Common myeloid progenitor, CD34-positive (primary cell): ENCODE measurements around the gene TCF15.

Experiments
- CTCF ChIA-PET: fragments of 350-600 bp; sonication (Branson Sonifier 250); formaldehyde crosslinking; loops from one replicate; lab custom pipeline; 2021; ENCODE audit warnings: antibody characterized with exemption; lab: Charles Lee
- POLR2A ChIA-PET: fragments of 350-600 bp; sonication (Branson Sonifier 250); formaldehyde crosslinking; loops from one replicate; lab custom pipeline; 2021; ENCODE audit warnings: antibody characterized with exemption; lab: Charles Lee
- DNase-seq, 3 donors: peaks; one replicate each; pipeline versions ENCODE4 v3.0.0 to v3.0.0-alpha.2; 2013
- H3K27ac ChIP-seq, 2 experiments: 1 replicate in 1 of 2; 2 replicates in 1 of 2; pipeline ENCODE4 v1.7.0; 2013; ENCODE audit warnings: inconsistent platforms in 2 of 2, low read length in 2 of 2, mild to moderate bottlenecking in 2 of 2, low read depth in 1 of 2, moderate library complexity in 1 of 2; ENCODE audit not compliant: severe bottlenecking in 2 of 2, insufficient read depth in 1 of 2, poor library complexity in 1 of 2
- H3K27me3 ChIP-seq, 5 experiments: replicated peaks in 2 of 5; 1 replicate in 3 of 5; 2 replicates in 2 of 5; pipeline versions ENCODE4 v1.6.1 to v1.7.0; 2013; ENCODE audit warnings: low read length in 4 of 5, mild to moderate bottlenecking in 2 of 5, moderate library complexity in 2 of 5, inconsistent platforms in 1 of 5; ENCODE audit not compliant: insufficient read depth in 5 of 5, control insufficient read depth in 4 of 5
- H3K36me3 ChIP-seq, 4 experiments: 1 replicate in 2 of 4; 2 replicates in 2 of 4; pipeline versions ENCODE4 v1.6.1 to v1.7.0; 2013; ENCODE audit warnings: low read length in 3 of 4, control low read depth in 1 of 4, mild to moderate bottlenecking in 1 of 4; ENCODE audit not compliant: control insufficient read depth in 4 of 4, insufficient read depth in 4 of 4
- H3K4me1 ChIP-seq, 4 experiments: 1 replicate in 3 of 4; 2 replicates in 1 of 4; pipeline versions ENCODE4 v1.6.1 to v1.7.1; 2013; ENCODE audit warnings: low read length in 3 of 4, mild to moderate bottlenecking in 3 of 4, control low read depth in 1 of 4, inconsistent platforms in 1 of 4, moderate library complexity in 1 of 4; ENCODE audit not compliant: control insufficient read depth in 4 of 4, insufficient read depth in 4 of 4; ENCODE audit errors: control extremely low read depth in 1 of 4
- H3K4me3 ChIP-seq, 7 experiments: 1 replicate in 4 of 7; 2 replicates in 3 of 7; pipeline versions ENCODE4 v1.5.1 to v1.7.0; 2013; ENCODE audit warnings: mild to moderate bottlenecking in 7 of 7, low read length in 6 of 7, moderate library complexity in 6 of 7, inconsistent platforms in 2 of 7, low read depth in 2 of 7, control low read depth in 1 of 7; ENCODE audit not compliant: insufficient read depth in 4 of 7, control insufficient read depth in 1 of 7; ENCODE audit errors: extremely low read depth in 1 of 7
- H3K9me3 ChIP-seq, 5 experiments: 1 replicate in 4 of 5; 2 replicates in 1 of 5; pipeline versions ENCODE4 v1.6.1 to v1.7.1; 2013; ENCODE audit warnings: low read length in 4 of 5, mild to moderate bottlenecking in 2 of 5, inconsistent platforms in 1 of 5, low read depth in 1 of 5, moderate library complexity in 1 of 5; ENCODE audit not compliant: control insufficient read depth in 4 of 5, insufficient read depth in 2 of 5; ENCODE audit errors: control extremely low read depth in 1 of 5
- WGBS: methylation state at CpG from one replicate; pipeline ENCODE4 v1.1.5; 2013; ENCODE audit not compliant: insufficient coverage; 5-methylcytosine and 5-hydroxymethylcytosine counted together

Gene TCF15

GRCh38 chr20:603116-603640, 6.9 kb downstream of the TCF15 start:
- H3K4me1 ChIP-seq, result peaks cover 0 to 10% (median 7%) of the 10 kb centered on the region in 4 experiments
- H3K27ac ChIP-seq, result no peak overlapping the region
- no peaks in the 10 kb centered on the region for H3K36me3 ChIP-seq
- no peaks in the 10 kb centered on the region for H3K9me3 ChIP-seq
- ChIA-PET POLR2A (no interaction called here), CTCF (interaction anchor here (1.1 to 3.4 kb wide), 5 partner anchors 9 to 66 kb away, joined by 3 to 21 read pairs (median 6); no protein-coding TSS in a partner anchor)
- DNase-seq, result no peak
- H3K4me3 ChIP-seq, result no peak overlapping the region
- 80% methylated on average over 3 of the region's 8 CpGs for WGBS
- no peaks in the 10 kb centered on the region for H3K27me3 ChIP-seq

GRCh38 chr20:602111-602970, 7.8 kb downstream of the TCF15 start:
- H3K27me3 ChIP-seq, result no peaks in the 10 kb centered on the region
- peaks cover 0 to 9% (median 6%) of the 10 kb centered on the region in 4 experiments for H3K4me1 ChIP-seq
- no peak overlapping the region for H3K4me3 ChIP-seq
- POLR2A ChIA-PET, result no interaction called here
- CTCF ChIA-PET, result interaction anchor here (1.2 to 3.4 kb wide), 5 partner anchors 10 to 43 kb away, joined by 3 to 21 read pairs (median 6); no protein-coding TSS in a partner anchor
- no peak overlapping the region for H3K27ac ChIP-seq
- 44% methylated on average over 5 of the region's 8 CpGs for WGBS
- H3K9me3 ChIP-seq, result no peaks in the 10 kb centered on the region
- no peak for DNase-seq
- no peaks in the 10 kb centered on the region for H3K36me3 ChIP-seq

- ChIA-PET CTCF (interaction anchor here (0.6 to 1.6 kb wide), 5 partner anchors 11 to 47 kb away, joined by 3 to 11 read pairs (median 3); no protein-coding TSS in a partner anchor), POLR2A (no interaction called here)
- 100% methylated on average over 6 of the region's 6 CpGs for WGBS
- no peak for DNase-seq
- Histone ChIP-seq H3K9me3 (no peaks in the 10 kb centered on the region), H3K27ac (no peak overlapping the region), H3K4me3 (no peak overlapping the region), H3K36me3 (no peaks in the 10 kb centered on the region), H3K4me1 (peaks cover 0 to 13% (median 7%) of the 10 kb centered on the region in 4 experiments), H3K27me3 (no peaks in the 10 kb centered on the region)
These were observed 9.4 kb downstream of the TCF15 start for GRCh38 chr20:600736-601135.

GRCh38 chr20:600141-600540, 10.0 kb downstream of the TCF15 start:
- H3K27ac ChIP-seq, result no peak overlapping the region
- H3K36me3 ChIP-seq, result no peaks in the 10 kb centered on the region
- ChIA-PET POLR2A (no interaction called here), CTCF (interaction anchor here (0.6 to 1.5 kb wide), 2 partner anchors 45 to 47 kb away, joined by 3 to 11 read pairs; no protein-coding TSS in a partner anchor)
- no peak for DNase-seq
- 100% methylated on average over 2 of the region's 2 CpGs for WGBS
- no peaks in the 10 kb centered on the region for H3K9me3 ChIP-seq
- H3K27me3 ChIP-seq, result no peaks in the 10 kb centered on the region
- peaks cover 0 to 18% (median 9%) of the 10 kb centered on the region in 4 experiments for H3K4me1 ChIP-seq
- H3K4me3 ChIP-seq, result no peak overlapping the region

- CTCF ChIA-PET, result interaction anchor here (0.7 to 1.7 kb wide), 3 partner anchors 13 to 141 kb away, joined by 3 to 5 read pairs (median 5); no protein-coding TSS in a partner anchor
- POLR2A ChIA-PET, result no interaction called here
- Histone ChIP-seq H3K4me1 (peaks cover 0 to 18% (median 10%) of the 10 kb centered on the region in 4 experiments), H3K27ac (no peak overlapping the region), H3K4me3 (no peak overlapping the region), H3K27me3 (no peaks in the 10 kb centered on the region), H3K36me3 (no peaks in the 10 kb centered on the region), H3K9me3 (no peaks in the 10 kb centered on the region)
- 88% methylated on average over 8 of the region's 13 CpGs for WGBS
- DNase-seq, result no peak
These were observed 11.8 kb downstream of the TCF15 start for GRCh38 chr20:598133-598850.

- H3K36me3 ChIP-seq, result no peaks in the 10 kb centered on the region
- no peak for DNase-seq
- CTCF ChIA-PET, result interaction anchor here (0.7 to 1.7 kb wide), 5 partner anchors 14 to 141 kb away, joined by 3 to 5 read pairs (median 4); no protein-coding TSS in a partner anchor
- peaks cover 0 to 15% (median 7%) of the 10 kb centered on the region in 4 experiments for H3K4me1 ChIP-seq
- no peaks in the 10 kb centered on the region for H3K9me3 ChIP-seq
- no peaks in the 10 kb centered on the region for H3K27me3 ChIP-seq
- POLR2A ChIA-PET, result no interaction called here
- no peak overlapping the region for H3K4me3 ChIP-seq
- no peak overlapping the region for H3K27ac ChIP-seq
- 100% methylated on average over 1 of the region's 2 CpGs for WGBS
These were observed 12.5 kb downstream of the TCF15 start for GRCh38 chr20:597560-597959.
